Chondrocyte (in vitro differentiated cells): Measurements from ENCODE around the gene SLC41A2. TPM values are rescaled to one million over a fixed set of nuclear protein-coding genes. Genes with fewer than 3 reads are reported as not detected.
A peak's percentile ranks its signal among the peaks of the same experiment; 100 is the strongest.
"Not testable (repeated sequence)": the region's sequence is repeated elsewhere in the genome, so short reads cannot be mapped to it uniquely, and the experiment has no call there.

Experiments
- DNase-seq: peaks from one replicate; pipeline ENCODE4 v3.0.0; 2021; ENCODE audit warnings: mixed read lengths, low spot score
- H3K27ac Mint-ChIP-seq: one replicate; pipeline ENCODE4 v1.8.0; 2021; ENCODE audit warnings: mild to moderate bottlenecking, moderate library complexity, mixed read lengths; ENCODE audit not compliant: unreplicated experiment
- H3K27me3 Mint-ChIP-seq: 2 replicates; pipeline ENCODE4 v1.8.0; 2021; ENCODE audit warnings: low read depth, mixed read lengths
- H3K36me3 Mint-ChIP-seq: 2 replicates; pipeline ENCODE4 v1.8.0; 2021; ENCODE audit warnings: low read depth, mixed read lengths
- H3K4me1 Mint-ChIP-seq: 2 replicates; pipeline ENCODE4 v1.8.0; 2021; ENCODE audit warnings: low read depth, mild to moderate bottlenecking, mixed read lengths
- H3K4me3 Mint-ChIP-seq: one replicate; pipeline ENCODE4 v1.8.0; 2021; ENCODE audit warnings: mild to moderate bottlenecking, moderate library complexity, mixed read lengths; ENCODE audit not compliant: unreplicated experiment
- H3K9me3 Mint-ChIP-seq: 2 replicates; pipeline ENCODE4 v1.8.0; 2021; ENCODE audit warnings: low read depth, mixed read lengths
- total RNA-seq: library from RNA; stranded (reverse); gene quantifications from 3 replicates; pipeline ENCODE4 v1.2.1, GENCODE V29; 2021
- TF ChIP-seq, protein P1 (sequence below): fragments of 200-600 bp; sonication (generic); IDR thresholded peaks from 2 replicates; pipeline ENCODE4 v1.5.0; 2021; ENCODE audit warnings: antibody characterized with exemption, mild to moderate bottlenecking, moderate library complexity

Gene SLC41A2
- total RNA-seq, 1 donor from 2014 or later: 46.0 TPM

DNA sequence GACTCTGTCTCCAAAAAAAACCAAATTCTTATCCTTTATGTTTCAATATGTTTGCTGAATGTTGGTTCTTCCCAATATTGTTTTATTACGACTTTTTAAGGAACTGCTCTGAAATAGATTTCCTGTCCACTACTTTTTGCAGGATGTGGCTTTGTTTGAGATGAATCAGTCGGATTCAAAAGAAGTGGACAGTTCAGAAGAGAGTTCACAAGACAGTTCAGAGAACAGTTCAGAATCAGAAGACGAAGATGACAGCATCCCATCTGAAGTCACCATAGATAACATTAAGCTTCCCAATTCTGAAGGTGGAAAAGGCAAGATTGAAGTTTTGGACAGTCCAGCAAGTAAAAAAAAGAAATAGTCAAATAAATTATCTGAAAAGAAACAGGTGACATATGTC, 36.2 kb upstream of the SLC41A2 start:
- no peaks in the 10 kb centered on the region for H3K4me1 Mint-ChIP-seq
- TF ChIP-seq, protein P1, sequence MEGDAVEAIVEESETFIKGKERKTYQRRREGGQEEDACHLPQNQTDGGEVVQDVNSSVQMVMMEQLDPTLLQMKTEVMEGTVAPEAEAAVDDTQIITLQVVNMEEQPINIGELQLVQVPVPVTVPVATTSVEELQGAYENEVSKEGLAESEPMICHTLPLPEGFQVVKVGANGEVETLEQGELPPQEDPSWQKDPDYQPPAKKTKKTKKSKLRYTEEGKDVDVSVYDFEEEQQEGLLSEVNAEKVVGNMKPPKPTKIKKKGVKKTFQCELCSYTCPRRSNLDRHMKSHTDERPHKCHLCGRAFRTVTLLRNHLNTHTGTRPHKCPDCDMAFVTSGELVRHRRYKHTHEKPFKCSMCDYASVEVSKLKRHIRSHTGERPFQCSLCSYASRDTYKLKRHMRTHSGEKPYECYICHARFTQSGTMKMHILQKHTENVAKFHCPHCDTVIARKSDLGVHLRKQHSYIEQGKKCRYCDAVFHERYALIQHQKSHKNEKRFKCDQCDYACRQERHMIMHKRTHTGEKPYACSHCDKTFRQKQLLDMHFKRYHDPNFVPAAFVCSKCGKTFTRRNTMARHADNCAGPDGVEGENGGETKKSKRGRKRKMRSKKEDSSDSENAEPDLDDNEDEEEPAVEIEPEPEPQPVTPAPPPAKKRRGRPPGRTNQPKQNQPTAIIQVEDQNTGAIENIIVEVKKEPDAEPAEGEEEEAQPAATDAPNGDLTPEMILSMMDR: no peak
- H3K36me3 Mint-ChIP-seq: peaks cover 58% of the 10 kb centered on the region
- H3K27me3 Mint-ChIP-seq: no peaks in the 10 kb centered on the region
- DNase-seq: no peak
- no peak overlapping the region for H3K4me3 Mint-ChIP-seq
- H3K9me3 Mint-ChIP-seq: peaks cover 3% of the 10 kb centered on the region
- H3K27ac Mint-ChIP-seq: no peak overlapping the region

DNA sequence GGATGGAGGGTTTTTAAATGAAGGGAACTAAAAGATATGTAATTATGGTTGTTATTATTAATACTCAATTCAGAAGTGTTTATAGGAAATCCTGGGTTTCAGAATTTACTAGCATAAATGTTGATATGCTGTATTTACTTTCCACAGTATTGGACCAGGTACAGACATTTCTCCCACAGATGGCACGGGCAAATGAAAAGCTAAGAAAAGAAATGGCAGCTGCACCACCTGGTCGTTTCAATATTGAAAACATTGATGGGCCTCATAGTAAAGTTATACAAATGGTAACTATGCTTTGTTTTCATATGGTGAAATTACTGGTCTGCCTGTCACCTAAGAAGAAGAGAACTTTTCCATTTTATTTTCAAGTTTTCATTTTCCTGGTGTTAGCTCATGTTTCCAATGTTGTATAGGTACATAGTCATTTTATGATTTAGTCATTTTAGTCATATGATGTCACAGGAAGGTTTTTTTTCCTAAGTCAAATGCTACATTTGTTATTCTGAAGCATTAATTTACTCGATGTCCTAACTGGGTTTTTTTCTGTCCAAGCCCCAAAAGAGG, 33.6 kb upstream of the SLC41A2 start:
- Mint-ChIP-seq H3K36me3 (peaks cover 42% of the 10 kb centered on the region), H3K4me3 (no peak overlapping the region), H3K9me3 (no peaks in the 10 kb centered on the region), H3K27me3 (no peaks in the 10 kb centered on the region), H3K27ac (no peak overlapping the region), H3K4me1 (peaks cover 16% of the 10 kb centered on the region)
- TF ChIP-seq, protein P1: no peak
- DNase-seq: no peak

DNA sequence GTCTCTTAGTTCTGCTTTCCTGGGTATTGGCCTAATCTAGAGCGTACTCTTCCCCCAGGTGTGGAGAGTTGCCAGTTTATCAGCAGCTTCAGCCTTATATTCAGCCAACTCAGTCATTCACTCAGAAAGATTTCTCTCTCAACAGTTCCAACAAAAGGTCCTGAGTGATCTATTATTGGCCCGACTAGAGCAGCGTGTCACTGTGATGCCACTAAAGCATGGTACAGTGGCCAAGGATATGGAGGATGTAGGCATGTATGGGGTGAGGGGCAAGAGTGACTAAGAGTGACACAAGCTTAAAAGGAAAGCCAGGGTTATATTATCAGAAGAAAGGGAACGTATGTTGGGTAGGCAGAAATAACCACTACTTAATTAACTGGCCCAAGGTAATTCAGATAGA, 32.9 kb upstream of the SLC41A2 start:
- no peak for DNase-seq
- Mint-ChIP-seq H3K9me3 (no peaks in the 10 kb centered on the region), H3K36me3 (peaks cover 39% of the 10 kb centered on the region), H3K4me3 (no peak overlapping the region), H3K4me1 (peaks cover 19% of the 10 kb centered on the region), H3K27me3 (no peaks in the 10 kb centered on the region), H3K27ac (no peak overlapping the region)
- TF ChIP-seq, protein P1: no peak

DNA sequence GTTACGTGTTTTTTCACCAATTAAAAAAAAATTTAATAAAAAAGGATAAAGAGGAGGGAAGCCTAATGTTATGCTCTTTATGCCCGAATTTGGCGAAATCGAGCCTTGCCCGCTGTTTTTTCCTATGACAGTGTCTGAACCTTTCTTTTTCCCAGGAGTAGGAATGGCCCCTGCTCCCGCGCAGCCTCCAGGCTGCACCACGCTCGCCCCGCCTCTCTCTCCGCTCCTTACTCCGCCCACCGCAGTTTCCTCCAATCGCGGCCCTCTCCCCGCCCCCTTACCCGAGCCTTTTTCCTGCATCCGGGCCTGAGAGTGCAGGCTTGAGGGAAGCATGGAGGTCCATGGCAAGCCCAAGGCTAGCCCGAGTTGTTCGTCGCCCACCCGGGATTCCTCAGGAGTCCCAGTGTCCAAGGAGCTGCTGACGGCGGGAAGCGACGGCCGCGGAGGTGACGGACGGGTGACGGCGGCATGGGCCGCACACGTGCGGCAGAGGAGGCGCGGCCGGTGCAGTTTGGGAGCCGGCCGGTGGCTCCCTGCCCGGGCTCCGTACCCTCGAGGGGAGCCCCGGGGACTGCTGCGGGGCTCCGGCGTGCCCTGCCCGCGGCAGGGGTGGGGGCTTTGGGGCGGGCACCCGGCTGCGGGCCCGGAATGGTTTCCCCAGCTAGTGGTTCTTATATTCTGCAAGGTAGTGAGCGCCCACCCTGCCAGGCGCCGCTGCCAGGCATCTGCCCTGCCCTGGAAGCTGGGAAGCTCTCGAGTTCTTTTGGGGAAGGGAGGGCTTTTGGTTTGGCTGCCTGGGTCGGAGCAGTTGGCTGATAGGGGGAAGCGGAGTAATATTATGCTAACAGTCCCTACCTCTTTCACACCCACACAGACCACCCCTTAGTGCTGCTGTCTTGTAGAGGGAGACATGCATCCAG, 28.2 kb upstream of the SLC41A2 start, which contains the start of gene NOPCHAP1:
Gene NOPCHAP1 (plus strand): TSS at position 295 of the 920 bp plus-strand sequence. CDS start 37 bp downstream, at position 332.
- Mint-ChIP-seq H3K4me3 (peak within 1 kb of the TSS; percentile 83), H3K27ac (peak within 1 kb of the TSS; percentile 77), H3K4me1 (peaks cover 24% of the 10 kb centered on the region), H3K36me3 (peaks cover 14% of the 10 kb centered on the region), H3K27me3 (no peaks in the 10 kb centered on the region), H3K9me3 (no peaks in the 10 kb centered on the region)
- peak; percentile 97 for DNase-seq
- TF ChIP-seq, protein P1: no peak

DNA sequence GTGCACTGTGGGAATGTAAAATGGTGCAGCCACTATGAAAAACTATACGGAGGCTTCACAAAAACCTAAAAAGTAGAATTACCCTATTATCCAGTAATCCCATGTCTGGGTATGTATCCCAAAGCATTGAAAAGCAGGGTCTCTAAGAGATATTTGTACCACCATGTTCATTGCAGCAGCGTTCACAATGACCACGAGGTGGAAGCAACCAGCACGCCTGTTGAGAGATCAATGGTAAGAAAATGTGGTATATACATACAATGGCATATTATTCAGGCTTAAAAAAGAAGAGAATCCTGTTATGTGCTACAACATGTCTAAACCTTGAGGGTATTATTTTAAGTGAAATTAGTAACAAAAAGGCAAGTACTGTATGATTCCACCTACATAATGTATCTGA, 27.1 kb upstream of the SLC41A2 start:
- peaks cover 24% of the 10 kb centered on the region for H3K4me1 Mint-ChIP-seq
- H3K27me3 Mint-ChIP-seq: peaks cover 3% of the 10 kb centered on the region
- no peaks in the 10 kb centered on the region for H3K9me3 Mint-ChIP-seq
- TF ChIP-seq, protein P1: no peak
- H3K4me3 Mint-ChIP-seq: peak overlapping the region; percentile 83
- DNase-seq: no peak
- H3K27ac Mint-ChIP-seq: no peak overlapping the region
- H3K36me3 Mint-ChIP-seq: peaks cover 12% of the 10 kb centered on the region

DNA sequence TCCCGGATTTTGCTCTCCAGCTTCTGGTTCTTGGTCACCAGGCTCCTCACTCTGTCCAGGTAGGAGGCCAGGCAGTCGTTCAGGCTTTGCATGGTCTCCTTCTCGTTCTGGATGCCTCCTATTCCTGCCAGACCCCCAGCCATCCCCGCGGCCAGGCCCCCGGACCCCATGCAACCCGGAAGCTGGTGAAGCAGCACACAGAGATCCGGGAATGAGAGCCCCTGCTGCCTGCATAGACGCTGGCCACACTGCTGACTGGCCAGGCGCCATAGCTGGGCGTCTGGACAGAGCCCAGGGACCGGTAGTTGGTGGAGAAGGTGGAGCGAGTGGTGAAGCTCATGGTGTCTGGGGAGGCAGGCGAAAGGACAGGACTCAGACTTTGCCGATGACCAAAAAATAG, 19.6 kb upstream of the SLC41A2 start:
- DNase-seq, H3K9me3 Mint-ChIP-seq, H3K27ac Mint-ChIP-seq, H3K36me3 Mint-ChIP-seq, H3K27me3 Mint-ChIP-seq, H3K4me3 Mint-ChIP-seq: not testable (repeated sequence)
- peaks cover 13% of the 10 kb centered on the region for H3K4me1 Mint-ChIP-seq
